Adrenal gland (tissue), 12 donors: ENCODE results near the gene SRRM2. TPM values are rescaled to one million over a fixed set of nuclear protein-coding genes. Genes with fewer than 3 reads are reported as not detected.
A peak's percentile ranks its signal among the peaks of the same experiment; 100 is the strongest.

ENCODE experiments used
- DNase-seq, 7 donors: peaks; one replicate each; pipeline ENCODE4 v3.0.0-alpha.2; 2019 to 2020
- H3K27ac ChIP-seq, 5 donors: fragments of 200-600 bp; sonication (generic) in 4 of 5; 1 replicate in 3 of 5; 2 replicates in 2 of 5; pipeline versions ENCODE4 v1.5.1 to v1.8.0; 2016 to 2020; ENCODE audit warnings: mild to moderate bottlenecking in 1 of 5
- H3K27me3 ChIP-seq: fragments of 200-600 bp; 2 replicates; pipeline ENCODE4 v1.8.0; 2021
- H3K36me3 ChIP-seq, 2 donors: fragments of 200-600 bp; replicated peaks in 1 of 2; 1 replicate in 1 of 2; 2 replicates in 1 of 2; pipeline versions ENCODE4 v1.5.1 to v1.8.0; 2018 to 2022
- H3K4me1 ChIP-seq, 2 donors: fragments of 200-600 bp; replicated peaks in 1 of 2; 1 replicate in 1 of 2; 2 replicates in 1 of 2; pipeline versions ENCODE4 v1.5.1 to v1.8.0; 2018 to 2021
- H3K4me3 ChIP-seq, 4 donors: fragments of 200-600 bp; sonication (generic) in 3 of 4; one replicate each; pipeline ENCODE4 v1.5.1; 2016 to 2018
- H3K9me3 ChIP-seq, 3 donors: fragments of 200-600 bp; sonication (generic) in 1 of 3; replicated peaks in 1 of 3; 1 replicate in 2 of 3; 2 replicates in 1 of 3; pipeline versions ENCODE4 v1.5.1 to v1.8.0; 2016 to 2021
- POLR2A ChIP-seq, 2 donors: fragments of 450-650 bp; IDR thresholded peaks; one replicate each; pipeline ENCODE4 v1.6.1; 2017; ENCODE audit warnings: antibody characterized with exemption in 2 of 2, mild to moderate bottlenecking in 2 of 2, moderate library complexity in 1 of 2
- WGBS, 4 donors: extraction: QIAGEN DNeasy Blood & Tissue Kit in 2 of 4; methylation state at CpG; one replicate each; pipeline versions ENCODE4 v1.1.5 to v1.1.7; 2013 to 2017; 5-methylcytosine and 5-hydroxymethylcytosine counted together
- intact Hi-C, 2 donors: fragments of 100-400 bp; cut with DNase I; formaldehyde crosslinking; loops; one replicate each; pipeline versions ENCODE4 v1.14.1 to v1.15.0; 2022 to 2023
- polyA plus RNA-seq, 3 donors: library from polyadenylated mRNA; stranded (reverse); fragments of 200-250 nt in 2 of 3; fragments of 350-450 nt in 1 of 3; fragmentation: Illumina TruSeq in 1 of 3; extraction: RNeasy Lipid Tissue Mini Kit (QIAGEN cat#74804) in 1 of 3; gene quantifications; one replicate each; pipeline ENCODE4 v1.2.3, GENCODE V29; 2013 to 2014
- total RNA-seq, 9 donors: library from RNA; depleted of rRNA in 4 of 9; stranded (reverse); fragments of >200 nt in 4 of 9; fragments of 120-200 nt in 1 of 9; fragmentation: NEBNext Ultra II Directional in 1 of 9; extraction: Animal tissue kit (Norgen Biotek cat#: 25700) in 1 of 9; gene quantifications; one replicate each; pipeline versions ENCODE4 v1.1.0 to v1.2.4, GENCODE V29; 2013 to 2023
- TF ChIP-seq, protein P1 (sequence below), 6 experiments: fragments of 450-650 bp in 4 of 6; fragments of 200-600 bp in 2 of 6; sonication (generic) in 1 of 6; IDR thresholded peaks; 1 replicate in 5 of 6; 2 replicates in 1 of 6; pipeline versions ENCODE4 v1.5.1 to v1.8.0; 2016 to 2021; ENCODE audit warnings: antibody characterized with exemption in 6 of 6, mild to moderate bottlenecking in 2 of 6, moderate library complexity in 1 of 6
- donor health status: healthy with polysubstance abuse.
- donor health status: Bipolar disorder and iron deficiency.
- donor health status: DM: yes; HTN: yes; CAD: no.
- donor health status: DM: no; HTN: no; CAD: no.
- donor health status: DM: no; HTN: no; CAD: no.
- donor health status: DM: yes; HTN: yes; CAD: no.

SRRM2 gene
- total and polyA plus RNA-seq, 12 donors: 81.7 to 3,120 (median 328) TPM

DNA sequence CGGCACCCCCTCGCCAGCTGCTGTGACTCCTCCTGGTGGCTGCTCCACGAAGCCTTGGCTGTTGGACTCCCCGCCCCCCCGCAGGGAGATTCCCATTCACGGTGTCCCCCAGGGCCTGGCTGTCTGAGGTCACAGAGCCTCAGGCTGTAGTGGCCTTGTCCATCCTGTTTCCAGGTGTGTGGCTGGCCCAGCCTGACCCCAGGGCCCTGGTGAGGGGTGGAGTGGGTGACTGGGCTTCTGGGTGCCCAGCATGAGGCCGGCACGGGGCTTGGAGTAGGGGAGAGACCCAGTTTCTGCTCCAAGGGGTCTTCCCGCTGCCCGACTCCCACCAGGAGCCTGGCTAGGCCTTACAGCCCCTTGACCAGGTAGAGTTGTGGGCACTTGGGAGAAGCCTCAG, 42.9 kb upstream of the SRRM2 start:
- Histone ChIP-seq H3K27me3 (no peaks in the 10 kb centered on the region), H3K4me1 (no peaks in the 10 kb centered on the region), H3K4me3 (no peak overlapping the region), H3K9me3 (no peaks in the 10 kb centered on the region), H3K27ac (no peak overlapping the region), H3K36me3 (peaks cover 0 to 28% of the 10 kb centered on the region in 2 donors)
- intact Hi-C loops: no loop called here
- peak in 1 of 7 donors; percentile 13 for DNase-seq
- TF ChIP-seq POLR2A (IDR thresholded peaks at IDR 0.05): no peak
- TF ChIP-seq, protein P1, sequence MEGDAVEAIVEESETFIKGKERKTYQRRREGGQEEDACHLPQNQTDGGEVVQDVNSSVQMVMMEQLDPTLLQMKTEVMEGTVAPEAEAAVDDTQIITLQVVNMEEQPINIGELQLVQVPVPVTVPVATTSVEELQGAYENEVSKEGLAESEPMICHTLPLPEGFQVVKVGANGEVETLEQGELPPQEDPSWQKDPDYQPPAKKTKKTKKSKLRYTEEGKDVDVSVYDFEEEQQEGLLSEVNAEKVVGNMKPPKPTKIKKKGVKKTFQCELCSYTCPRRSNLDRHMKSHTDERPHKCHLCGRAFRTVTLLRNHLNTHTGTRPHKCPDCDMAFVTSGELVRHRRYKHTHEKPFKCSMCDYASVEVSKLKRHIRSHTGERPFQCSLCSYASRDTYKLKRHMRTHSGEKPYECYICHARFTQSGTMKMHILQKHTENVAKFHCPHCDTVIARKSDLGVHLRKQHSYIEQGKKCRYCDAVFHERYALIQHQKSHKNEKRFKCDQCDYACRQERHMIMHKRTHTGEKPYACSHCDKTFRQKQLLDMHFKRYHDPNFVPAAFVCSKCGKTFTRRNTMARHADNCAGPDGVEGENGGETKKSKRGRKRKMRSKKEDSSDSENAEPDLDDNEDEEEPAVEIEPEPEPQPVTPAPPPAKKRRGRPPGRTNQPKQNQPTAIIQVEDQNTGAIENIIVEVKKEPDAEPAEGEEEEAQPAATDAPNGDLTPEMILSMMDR (IDR thresholded peaks at IDR 0.05): no peak
- WGBS, 4 donors: 92 to 100% (median 95%) methylated on average over 3 to 10 of the region's 10 CpGs

DNA sequence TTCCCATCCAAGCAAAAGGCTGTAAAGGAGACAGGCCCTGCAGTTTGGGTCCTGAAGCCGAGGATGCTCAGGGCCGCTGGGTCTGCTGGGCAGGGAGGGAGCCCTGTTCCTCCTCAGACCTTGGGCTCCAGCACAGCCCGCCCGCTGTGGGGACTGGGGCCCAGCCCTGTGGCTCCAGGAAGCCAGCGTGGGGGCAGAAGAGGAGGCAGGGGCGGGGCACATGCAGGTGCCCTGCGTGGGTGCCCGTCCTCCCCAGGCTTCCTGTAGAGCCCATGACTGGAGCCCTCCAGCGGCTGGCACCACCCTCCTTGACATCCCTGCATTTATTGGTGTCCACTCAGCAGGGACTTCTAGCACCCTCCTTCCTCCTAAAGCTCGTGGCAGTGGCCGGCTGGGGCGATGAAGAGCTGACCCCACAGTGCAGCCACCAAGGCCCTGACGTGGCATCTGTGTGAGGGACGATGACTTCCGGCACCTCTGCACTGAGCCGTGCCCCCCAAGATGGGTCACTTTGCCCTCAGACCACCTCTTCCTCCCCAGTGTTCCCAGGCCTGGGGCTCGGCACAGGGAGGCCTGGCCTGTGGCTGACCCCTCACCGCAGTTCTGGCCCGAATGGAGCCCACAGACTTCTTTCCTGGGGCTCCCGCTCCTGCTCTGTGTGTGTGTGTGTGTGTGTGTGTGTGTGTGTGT, 42.3 kb upstream of the SRRM2 start:
- intact Hi-C loops: no loop called here
- no peak for DNase-seq
- H3K4me1 ChIP-seq: no peaks in the 10 kb centered on the region
- no peaks in the 10 kb centered on the region for H3K9me3 ChIP-seq
- H3K4me3 ChIP-seq: no peak overlapping the region
- TF ChIP-seq, protein P1 (IDR thresholded peaks at IDR 0.05): no peak
- no peak for TF ChIP-seq POLR2A (IDR thresholded peaks at IDR 0.05)
- no peak overlapping the region for H3K27ac ChIP-seq
- 69 to 96% (median 88%) methylated on average over 3 to 20 of the region's 20 CpGs for WGBS, 4 donors
- no peaks in the 10 kb centered on the region for H3K27me3 ChIP-seq
- peaks cover 0 to 22% of the 10 kb centered on the region in 2 donors for H3K36me3 ChIP-seq

DNA sequence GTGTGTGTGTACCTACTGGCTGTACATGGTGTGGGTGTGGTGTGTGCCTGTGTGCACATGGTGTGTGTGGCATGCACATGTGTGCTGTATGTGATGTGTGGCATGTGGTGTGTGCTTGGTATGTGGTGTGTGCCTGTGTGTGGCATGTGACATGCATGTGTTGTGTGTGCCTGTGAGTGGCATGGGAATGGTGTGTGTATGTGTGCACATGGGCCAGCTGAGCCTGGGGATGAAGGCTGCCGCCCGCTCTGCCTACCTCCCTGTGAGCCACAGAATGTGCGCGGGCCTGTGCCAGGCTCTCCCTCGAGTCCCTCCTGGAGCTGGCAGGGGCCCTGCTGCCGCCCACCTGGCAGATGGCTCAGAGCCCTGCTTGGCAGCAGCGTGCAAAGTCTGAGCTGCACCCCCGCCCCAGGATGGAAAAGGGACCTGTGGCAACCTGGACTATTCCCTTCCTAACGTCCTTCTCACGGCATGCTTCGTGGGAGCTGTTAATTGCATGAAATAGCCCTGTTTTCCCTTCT, 41.7 kb upstream of the SRRM2 start:
- 56 to 77% (median 66%) methylated on average over 5 to 11 of the region's 11 CpGs for WGBS, 4 donors
- H3K4me1 ChIP-seq: no peaks in the 10 kb centered on the region

DNA sequence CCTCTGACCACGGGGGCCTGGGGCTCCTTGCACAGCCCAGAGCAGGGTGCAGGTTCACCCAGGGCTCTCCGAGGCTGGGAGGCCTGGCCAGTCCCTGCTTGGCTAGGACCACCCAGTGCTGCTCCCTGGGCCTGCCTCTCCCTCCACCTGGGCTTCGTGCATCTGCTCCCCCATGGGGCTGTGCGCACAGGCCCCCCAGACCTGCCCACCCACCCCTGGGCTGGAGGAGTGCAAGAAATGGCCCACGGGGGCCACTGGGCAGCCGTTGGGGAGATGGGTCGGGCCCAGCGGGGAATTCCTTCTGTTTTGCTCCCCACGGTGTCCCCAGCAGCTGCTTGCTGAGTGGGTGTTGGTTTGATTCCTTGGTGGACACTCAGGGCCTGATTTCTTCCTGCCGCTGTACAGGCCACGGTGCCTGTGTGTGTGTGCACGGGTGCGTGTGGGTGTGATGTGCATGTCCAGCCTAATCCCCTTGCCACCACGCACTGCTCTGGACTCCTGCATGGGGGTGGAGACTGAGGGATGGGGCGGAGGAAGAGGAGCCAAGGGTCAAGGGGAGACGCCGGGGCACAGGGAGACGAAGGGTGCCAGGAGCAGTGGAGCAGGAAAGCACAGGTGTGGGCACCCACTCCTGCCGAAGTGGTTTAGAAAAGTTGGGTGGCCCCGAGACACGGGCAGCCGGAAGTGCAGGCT, 40.9 kb upstream of the SRRM2 start:
- Histone ChIP-seq H3K4me1 (no peaks in the 10 kb centered on the region), H3K27me3 (no peaks in the 10 kb centered on the region), H3K9me3 (no peaks in the 10 kb centered on the region), H3K4me3 (no peak overlapping the region), H3K27ac (no peak overlapping the region), H3K36me3 (peaks cover 0 to 19% of the 10 kb centered on the region in 2 donors)
- no peak for DNase-seq
- WGBS, 4 donors: 56 to 69% (median 58%) methylated on average over 10 to 22 of the region's 22 CpGs
- intact Hi-C loops: no loop called here
- TF ChIP-seq POLR2A (IDR thresholded peaks at IDR 0.05): no peak
- TF ChIP-seq, protein P1 (IDR thresholded peaks at IDR 0.05): no peak

More for the DNA sequence above, 41.7 kb upstream of the SRRM2 start:
- TF ChIP-seq POLR2A (IDR thresholded peaks at IDR 0.05): no peak
- TF ChIP-seq, protein P1 (IDR thresholded peaks at IDR 0.05): no peak
- no peaks in the 10 kb centered on the region for H3K9me3 ChIP-seq
- no peaks in the 10 kb centered on the region for H3K27me3 ChIP-seq
- no peak overlapping the region for H3K4me3 ChIP-seq
- intact Hi-C loops: no loop called here
- peaks cover 0 to 19% of the 10 kb centered on the region in 2 donors for H3K36me3 ChIP-seq
- no peak overlapping the region for H3K27ac ChIP-seq
- no peak for DNase-seq
